Measurements from ENCODE around the gene KCTD16.

KCTD16 gene

DNA sequence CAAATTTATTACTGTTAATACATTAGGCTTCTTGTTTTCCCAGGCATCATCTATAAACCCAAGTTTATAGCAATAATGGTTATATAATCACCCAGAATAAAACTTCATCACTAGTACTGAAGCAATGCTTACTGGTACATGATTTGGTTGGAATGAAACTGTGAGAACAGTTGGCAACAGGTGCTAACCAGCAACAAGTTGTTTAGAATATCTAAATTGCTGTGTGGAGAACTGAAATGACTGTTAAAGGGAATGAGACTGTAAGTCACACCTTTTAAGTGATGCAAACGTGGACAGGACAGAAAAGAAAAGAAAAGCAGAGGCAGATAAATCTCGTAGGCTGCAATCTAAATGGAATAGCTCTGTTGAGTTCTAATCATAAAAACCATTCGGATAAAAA, 2.7 kb upstream of the KCTD16 start:
- no peak for DNase-seq

DNA sequence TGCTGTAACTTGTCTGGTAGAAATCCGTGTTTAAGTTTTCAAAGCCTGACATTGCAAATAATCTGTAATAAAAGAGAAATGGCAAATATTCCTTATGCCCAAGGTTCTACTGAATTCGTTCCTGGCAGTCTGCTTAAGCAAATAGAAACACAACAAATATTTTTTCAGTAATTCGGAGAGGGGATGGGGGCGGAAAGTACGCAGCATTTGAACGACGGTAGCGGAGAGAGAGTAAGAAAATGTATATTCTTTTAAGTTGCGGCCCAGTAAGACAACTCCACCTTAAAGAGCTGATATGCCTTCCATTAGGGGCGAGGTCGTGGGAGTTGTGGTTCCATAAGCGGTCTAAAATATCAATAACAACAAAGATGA, 783 bp upstream of the KCTD16 start:
- DNase-seq = no peak

DNA sequence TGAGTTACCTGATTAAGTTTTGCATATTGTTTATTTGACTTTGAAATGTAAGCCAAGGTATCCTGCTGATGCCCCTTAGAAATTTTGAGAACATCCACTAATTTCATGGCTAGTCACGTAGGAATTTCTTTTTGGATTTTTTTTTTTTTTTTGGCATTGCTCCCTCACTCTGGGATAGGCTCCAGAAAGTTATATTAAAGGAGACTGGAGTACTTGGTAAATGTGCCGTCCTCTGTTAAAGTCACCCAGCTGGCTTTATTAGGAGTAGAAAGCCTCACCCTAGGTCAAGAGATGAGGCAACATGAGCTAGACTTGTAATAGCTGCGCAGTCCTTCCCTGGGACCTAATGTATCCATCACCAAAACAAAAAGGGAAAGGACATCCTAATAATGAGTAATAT, 3.1 kb downstream of the KCTD16 start:
- DNase-seq = no peak

DNA sequence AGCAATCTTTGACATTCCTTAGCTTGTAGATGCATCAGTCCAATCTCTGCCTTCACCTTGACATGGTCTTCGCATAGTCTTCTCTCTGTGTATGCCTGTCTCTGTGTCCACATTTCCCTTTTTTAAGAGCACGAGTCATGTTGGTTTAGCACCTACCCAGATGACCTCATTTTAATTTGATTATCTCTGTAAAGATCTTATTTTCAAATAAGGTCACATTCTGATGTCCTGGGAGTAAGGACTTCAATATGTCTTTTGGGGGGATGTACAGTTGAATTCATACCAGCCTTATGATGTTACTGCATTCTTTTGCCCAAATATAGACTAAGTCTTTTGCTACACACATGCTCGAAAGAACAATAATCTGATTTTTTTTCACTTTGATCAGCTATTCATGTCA, 6.9 kb downstream of the KCTD16 start:
- DNase-seq = no peak

DNA sequence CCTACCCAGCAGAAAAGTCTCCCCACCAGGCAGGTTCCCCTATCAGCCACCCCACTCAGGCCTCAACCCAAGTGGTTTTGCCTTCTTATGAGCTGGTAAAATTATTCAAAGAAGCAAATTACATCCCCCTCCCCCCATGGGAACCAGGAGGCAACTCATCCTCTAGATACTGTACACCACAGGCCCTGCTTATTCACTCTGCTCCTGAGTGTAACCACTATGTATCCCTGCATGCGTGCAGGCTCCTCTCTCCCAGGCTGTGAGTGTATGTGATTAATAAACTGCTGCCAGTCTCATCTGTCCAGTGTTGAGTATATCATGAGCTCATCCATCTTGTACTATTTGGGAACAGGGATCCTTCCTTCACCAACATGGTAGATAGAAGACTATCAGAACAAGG, 8.6 kb downstream of the KCTD16 start:
- no peak for DNase-seq

DNA sequence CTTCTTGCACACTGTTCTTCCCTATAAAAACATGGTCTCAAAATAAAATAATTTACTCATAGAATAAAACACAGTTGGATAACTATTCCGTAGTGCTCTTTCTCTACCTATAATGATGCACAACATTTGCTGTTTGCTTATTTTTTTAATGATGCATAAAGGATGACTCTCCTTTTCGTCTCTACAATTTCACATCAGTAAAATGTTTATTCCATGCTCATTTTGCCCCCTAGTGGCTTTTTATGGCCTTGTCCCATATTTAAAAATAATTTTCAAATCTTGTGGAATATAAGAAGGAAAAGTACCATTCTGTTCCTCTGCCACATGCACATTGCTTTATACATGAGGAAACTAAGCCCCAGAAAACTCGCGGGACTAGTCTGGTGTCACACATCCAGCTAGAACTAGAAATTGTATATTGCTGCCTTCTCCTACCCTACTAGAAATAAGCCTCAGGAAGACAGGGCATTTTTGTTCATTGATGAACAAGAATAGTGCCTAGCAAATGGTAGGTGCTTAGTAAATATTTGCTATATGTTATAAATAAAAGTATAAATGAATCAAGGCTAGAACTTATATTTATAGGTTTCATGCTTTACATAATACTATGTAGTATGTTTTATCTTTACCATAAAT, 12.7 kb downstream of the KCTD16 start:
- peak; percentile 59 to 63 for DNase-seq

DNA sequence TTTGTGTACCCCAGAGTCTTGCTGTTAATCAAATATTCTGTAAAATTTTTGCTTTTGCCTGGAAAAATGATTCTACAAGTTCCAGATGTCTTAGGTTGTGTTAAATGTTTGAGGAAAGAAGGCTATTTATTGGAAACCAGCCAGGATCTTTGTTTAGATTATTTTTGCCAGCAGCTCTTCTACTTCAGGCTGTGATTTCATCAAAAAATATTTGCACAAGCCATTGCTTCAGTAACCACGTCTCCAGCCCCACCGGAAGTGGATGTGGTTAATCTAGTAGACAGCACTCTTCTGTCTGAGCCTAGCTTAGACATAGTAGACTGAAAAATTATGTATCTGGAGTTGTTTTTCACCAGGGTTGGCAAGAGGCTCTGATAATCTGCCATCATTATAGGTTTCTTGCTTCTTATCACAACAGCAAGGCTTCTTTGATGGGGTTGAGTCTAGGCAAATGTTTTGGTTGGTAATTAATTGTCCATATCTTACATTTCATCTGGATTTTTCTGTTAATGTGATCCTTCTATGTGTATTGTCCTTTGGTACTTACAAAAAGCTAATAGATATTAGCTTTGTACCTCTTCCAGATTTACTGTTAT, 17.1 kb downstream of the KCTD16 start:
- peak; percentile 73 to 78 for DNase-seq

DNA sequence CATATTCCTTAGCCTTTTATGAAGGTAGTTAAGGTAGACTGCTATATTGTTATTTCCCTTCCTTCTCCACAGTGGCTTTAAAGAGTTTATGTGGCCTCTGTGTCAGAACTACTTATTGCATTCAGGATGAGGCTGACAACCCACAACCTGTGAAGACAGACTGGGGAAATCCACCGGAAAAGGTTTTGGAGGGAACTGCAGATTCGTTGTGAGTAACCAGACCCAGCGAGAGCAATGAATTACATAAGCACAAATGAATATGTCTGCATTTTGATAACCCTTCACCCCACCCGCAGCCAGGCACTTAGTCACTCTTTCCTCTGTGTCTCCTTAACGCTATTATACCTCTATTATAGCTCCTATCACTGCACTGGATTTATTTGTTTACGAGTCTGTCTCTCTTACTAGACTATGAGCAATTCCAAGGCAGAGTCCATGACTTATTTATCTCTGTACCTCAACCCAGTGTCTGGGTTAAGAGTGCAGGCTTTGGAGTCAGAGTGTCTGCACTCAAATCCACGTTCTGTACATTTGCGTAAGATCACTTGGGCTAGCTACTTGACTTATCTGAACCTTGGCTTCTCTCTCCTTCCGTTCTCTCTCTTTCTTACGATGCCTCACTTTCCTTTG, 19.2 kb downstream of the KCTD16 start:
- DNase-seq = peak; percentile 83 to 89

DNA sequence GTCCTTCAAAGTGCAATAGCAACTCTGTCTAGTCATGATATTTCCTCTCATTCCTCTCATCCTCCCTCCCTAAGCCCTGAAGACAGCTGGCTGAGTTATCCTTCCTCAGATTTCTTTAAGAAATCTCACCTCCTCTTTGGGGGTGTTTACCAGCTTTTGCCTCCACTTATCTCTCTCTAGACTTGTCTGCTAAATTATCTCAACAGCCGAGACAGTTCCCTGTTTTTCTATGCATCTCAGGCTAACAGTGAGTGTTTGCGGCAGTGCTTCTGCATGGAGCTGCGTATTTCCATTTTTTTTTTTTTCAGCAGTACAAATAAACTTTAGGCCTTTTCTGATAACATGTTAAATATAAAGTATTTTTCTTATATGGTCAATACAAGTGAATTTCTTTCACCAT, 20.9 kb downstream of the KCTD16 start:
- DNase-seq = no peak

DNA sequence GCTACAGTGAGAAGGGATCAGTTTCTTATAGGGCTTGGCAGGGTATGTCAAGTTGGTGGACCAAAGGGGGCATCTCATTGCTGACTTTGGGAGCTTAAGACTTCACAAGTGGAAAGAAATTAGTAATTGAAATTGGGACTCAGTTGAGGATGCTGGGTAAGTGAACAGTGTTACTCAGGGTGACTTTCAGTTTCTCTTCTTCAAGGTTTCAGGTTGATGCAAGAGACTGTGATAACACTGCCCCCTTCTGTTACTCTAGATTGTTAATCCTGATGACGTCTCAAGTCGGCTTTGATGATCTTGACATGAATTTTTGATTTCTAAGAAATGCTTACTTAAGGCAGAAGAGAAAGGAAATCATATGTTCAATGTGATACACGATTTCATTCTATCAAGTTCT, 21.3 kb downstream of the KCTD16 start:
- peak; percentile 91 to 95 for DNase-seq

DNA sequence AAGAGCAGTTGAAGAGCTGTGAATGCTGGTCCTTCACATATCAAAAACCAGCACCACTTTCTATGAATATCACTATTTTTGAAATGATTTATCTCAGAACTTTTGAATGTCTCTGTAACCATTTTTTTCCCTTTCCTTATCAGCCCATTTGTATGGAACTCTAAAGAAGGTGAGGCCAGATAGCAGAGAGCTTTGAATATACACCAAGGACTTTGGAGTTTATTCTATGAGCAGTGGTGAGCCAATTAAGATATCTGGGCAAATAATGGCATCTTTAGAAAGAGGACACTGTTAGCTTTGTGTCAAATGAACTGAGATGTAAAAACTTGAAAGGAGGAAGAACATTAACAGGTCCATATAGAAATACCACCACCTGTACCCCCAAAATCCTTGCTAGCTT, 22.0 kb downstream of the KCTD16 start:
- DNase-seq = no peak

DNA sequence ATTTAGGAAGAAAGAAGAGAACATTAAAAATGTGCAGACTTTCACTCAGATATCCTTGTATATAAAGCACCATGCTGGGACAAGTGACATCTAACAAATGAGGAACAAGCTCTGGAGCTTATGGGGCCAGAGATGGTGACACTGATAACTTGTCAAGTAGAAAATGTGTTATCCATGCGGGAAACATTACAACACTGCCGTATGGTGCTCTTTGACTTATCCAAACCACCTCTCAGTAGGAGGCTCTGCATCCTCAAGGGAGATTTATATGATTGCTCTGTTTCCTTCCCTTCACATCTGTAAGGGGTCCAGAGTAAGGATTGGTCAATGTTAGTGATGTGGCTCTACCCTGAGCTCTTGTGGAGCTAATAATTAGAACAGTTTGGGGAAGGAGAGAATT, 23.5 kb downstream of the KCTD16 start:
- no peak for DNase-seq

DNA sequence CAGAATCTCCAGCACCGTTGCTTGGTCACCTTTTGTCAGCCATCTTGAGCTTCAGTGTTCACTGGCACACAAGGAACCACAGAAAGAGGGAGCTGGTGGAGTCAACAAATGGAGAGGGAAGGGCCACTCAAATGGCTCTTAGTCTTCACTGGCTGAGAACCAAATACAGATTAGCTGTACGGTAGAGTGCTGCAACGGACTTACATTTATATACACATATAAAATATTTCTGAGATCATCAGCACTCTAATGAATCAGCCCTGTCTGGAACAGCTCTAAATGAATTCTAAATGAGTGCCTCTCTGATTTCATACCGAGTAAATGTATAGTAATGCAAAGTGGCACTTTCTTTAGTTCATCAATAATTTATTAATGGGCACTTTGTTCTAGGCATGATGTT, 24.8 kb downstream of the KCTD16 start:
- no peak for DNase-seq

DNA sequence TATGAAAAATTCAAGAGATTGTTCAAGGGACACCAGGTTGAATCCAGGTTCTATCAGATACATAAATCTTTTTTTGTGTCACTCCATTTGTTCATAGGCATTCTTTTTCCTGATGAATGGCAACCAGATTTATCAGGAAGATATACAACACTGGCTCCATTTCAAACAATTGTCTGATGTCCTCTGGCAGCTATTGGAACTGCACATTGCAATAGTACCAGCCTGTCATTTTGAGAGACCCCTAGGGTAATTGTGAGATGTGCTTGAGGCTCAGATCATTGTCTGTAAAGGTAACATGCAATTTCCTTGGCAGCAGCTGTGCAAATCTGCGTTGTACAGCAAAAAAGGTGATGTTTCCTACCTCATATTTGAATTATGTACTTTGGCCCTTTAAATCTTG, 25.9 kb downstream of the KCTD16 start:
- no peak for DNase-seq

DNA sequence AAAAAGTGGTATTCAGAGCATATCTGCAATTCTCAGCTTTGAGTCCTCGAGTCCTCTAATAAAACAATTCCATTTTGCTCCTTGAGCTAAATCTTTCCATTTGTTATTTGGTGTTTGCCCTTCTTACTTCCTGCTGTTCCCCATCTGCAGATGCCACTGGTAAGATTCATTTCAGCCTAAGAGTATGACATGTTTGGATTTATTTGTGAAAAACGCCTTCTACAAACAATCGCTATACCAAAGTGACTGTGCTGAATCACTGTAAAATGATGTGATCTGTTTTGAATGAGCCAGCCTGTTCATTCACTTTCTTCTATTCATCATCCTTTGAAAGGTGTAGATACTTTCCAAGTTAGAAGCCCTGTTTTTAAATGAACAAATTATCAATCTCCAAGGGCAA, 27.7 kb downstream of the KCTD16 start:
- no peak for DNase-seq

DNA sequence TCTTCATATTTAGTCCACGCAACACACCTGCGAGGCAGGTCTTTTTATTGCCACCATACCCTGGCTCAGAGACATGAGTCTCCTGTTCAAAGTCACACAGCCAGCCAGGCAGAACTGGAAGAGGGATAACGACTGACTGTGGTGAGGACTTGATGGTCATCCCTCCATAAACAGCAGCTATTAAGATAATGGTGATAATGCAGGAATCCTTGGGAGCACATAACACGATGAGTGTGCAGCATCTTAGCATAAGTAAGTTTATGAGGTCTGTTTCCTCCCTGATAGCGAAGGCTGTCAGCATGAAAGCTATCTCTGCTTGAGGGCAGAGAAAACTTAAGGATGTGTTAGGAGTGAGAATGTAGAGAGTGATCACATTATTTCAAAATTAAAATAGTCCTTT, 30.9 kb downstream of the KCTD16 start:
- no peak for DNase-seq

DNA sequence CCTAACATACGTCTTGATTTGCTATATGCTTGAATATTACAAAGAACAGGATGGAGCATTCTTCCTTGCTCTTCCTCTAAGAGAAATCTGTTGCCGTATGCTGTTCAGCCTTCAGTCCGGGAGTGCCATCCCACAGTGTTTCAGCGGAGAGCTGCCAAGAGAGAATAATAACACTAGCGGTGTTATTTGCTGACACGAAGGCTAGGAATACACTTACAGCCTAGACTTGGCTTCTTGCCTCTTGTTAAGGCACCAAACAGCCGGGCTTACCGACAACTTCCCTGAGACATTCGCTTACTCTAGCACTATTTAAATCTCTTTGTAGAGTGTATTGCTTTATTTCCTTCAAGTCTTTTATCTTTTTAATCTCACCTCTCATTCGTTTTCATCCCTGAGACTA, 31.4 kb downstream of the KCTD16 start:
- no peak for DNase-seq

DNA sequence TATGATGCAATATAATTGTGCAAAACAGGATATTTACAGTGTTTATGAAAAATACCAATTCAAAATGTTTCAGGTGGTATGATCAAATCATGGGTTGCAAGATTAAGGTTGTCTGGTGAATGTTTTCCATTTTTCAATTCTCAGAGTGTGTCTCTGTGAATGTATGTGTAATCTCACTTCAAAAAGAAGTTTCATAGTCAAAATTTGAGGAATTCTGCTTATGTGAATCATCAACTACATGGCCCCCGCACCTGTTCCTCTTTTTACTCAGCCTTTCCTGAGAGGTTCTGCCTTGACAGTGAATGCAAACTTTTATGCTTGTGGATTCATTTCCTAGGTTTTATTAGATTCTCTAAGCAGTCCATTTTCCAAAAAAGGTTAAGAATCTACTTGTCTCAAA, 32.1 kb downstream of the KCTD16 start:
- peak in 1 of 2 experiments; percentile 19 for DNase-seq

DNA sequence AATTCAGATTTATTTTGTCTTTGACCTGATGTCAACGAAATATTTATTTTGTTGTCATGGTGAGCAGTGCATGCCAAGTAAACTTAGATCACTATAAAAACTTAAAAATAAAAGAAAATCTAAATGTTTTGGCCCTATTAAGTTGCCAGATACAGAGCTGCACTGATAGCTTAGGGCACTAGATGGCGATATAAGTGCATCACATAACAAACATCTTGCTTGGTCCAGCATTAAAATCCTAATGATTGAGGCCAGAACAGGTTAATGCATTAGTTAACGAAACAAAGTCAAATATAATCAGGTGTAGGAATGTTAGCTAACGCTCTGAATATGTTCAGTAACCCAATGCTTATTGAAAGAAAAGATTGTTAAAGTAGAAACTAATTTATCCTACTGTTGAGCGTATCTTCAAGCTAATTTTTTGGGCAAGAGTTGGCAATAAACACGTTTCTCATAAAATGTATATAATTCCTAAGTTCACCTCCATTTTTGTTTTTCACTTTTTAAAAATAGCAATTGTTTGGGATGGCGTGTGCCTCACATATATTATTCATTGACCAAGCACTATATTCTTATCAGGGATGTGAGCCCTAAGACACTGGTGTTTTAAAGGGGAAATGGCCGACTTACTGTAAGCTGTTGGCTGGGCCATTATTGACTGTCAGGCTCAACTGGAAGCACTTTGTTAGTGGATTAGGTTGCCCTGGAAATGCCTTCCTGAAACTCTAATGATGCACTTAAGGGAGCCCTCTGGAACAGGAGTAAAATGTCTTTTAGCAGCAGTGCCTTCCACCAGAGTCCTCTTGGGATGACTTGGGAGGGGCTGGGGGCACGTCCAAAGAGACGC, 33.3 kb downstream of the KCTD16 start:
- DNase-seq = peak; percentile 48 to 68

DNA sequence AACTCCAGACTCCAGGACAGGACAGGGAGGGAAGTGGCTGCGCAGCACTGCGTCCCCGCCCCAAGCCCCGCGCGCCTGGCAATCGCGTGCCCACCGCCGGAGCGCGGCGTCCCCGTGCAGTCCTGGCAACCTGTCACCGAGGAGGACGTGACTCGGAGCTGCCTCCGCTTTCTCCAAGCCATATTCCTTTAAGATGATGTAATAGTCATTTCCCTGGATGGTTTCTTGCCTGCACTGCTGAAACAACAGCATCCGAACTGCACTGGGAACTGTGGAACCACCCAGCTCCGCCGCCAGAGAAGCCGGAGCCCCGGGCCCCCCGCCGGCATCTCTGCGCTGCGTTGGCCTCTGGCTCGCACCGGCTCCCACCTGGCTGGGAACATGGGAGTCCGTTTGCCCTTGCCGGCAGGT, 34.5 kb downstream of the KCTD16 start:
- no peak for DNase-seq

DNA sequence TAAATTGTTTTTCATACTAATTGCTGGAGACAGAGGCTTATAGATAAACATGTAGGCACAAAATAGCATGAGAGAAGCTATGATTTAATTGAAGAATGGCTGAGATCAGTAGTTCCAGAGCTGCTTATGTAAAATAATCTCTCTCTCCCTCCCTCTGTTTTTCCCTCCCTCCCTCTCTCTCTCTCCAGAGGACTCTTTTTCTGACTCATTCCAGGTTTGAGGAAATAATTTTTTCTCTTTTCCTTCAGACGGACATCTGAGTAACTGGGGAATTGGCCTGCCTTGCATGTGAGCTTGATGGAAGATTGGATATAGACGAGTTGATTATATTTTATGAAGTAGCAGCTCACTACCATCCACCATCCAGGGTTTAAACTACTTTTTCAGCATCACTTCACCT, 35.5 kb downstream of the KCTD16 start:
- DNase-seq = no peak

DNA sequence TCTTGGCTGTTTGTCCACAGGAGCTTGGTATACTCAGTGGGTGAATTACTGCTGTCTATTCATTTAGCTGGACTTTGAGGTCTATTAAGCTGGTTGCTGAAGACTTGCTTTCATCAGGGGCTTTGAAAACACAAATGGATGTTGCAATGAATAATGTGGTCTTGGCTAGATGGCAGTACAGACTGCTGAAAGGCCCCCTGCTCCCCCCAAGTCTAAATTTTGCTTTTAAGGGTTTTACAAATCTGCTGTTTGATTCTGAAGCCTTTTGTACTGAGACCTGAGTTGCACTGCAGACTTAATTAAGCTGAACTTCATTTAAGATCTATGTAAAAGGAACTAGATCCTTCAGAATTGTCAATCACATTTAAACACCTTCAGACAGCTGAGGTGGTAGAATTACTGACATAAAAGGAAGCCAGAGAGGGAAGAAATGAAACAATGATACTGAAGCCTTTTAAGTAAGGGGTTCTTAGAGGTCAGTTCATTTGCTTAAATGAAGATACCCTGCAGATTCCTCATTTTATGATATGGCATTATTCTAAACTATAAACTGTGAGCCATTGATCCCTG, 37.3 kb downstream of the KCTD16 start:
- DNase-seq = no peak

DNA sequence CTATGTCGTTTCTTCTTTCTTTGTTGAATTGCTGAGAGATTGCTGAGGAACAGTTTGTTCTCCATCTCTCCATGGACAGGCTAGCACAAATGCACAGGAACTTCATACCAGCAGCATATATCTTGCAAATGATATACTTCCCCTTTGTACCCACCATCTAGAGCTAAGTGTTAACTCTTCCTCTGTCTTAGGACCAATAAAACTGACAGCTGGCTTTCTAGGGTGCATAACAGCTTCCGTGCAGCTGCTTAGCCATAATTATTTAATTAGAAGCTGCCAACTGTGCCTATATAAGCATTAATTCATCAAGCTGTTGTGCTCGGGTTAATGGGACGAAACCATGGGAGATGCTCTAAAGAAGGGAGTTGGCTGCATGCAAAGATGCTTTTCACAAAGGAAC, 38.7 kb downstream of the KCTD16 start:
- DNase-seq = peak; percentile 10 to 24

DNA sequence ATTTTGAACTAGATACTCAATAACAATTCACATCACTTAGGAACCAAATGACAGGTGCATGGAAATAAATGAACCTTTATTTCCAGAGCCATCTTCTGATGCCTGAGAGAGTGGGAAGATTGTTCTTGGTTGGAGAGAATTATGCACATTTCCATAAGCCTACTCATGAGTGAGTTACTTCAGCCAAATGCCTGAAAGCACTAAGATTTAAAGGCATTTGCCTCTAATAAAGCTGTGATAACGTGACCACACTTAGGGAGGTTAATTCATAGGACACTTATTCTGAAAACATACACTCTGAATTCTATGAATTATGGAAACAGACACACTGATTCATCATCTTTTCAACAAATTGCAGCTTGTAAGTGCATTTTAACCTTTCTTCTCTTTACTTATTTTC, 40.0 kb downstream of the KCTD16 start:
- no peak for DNase-seq

Data from Kasumi-1 (cell line).